ENCODE measurements around the gene PLEKHA6.

- TF ChIP-seq CTCF (IDR thresholded peaks at IDR 0.05) (no peak), POLR2A (IDR thresholded peaks at IDR 0.05) (no peak)
Measured at GRCh38 chr1:204373911-204374310, 14.2 kb upstream of the PLEKHA6 start.
